Activated CD8-positive, alpha-beta memory T cell treated with anti-CD3 and anti-CD28 coated beads for 1 hour (primary cell): ENCODE data around the gene HNRNPM.

Experiments used
- DNase-seq, 2 donors: peaks; one replicate each; pipeline ENCODE4 v3.0.0-alpha.2; 2020; ENCODE audit warnings: low read depth in 1 of 2; ENCODE audit errors: extremely low read depth in 1 of 2

HNRNPM gene

GRCh38 chr19:8458380-8458779, 13.6 kb downstream of the HNRNPM start:
- no peak for DNase-seq

- DNase-seq, result no peak
Observed at GRCh38 chr19:8459095-8459494, 14.3 kb downstream of the HNRNPM start.

GRCh38 chr19:8459520-8460270, 14.9 kb downstream of the HNRNPM start:
- DNase-seq, result no peak

GRCh38 chr19:8460516-8461298, 15.9 kb downstream of the HNRNPM start:
- no peak for DNase-seq

GRCh38 chr19:8461376-8461775, 16.6 kb downstream of the HNRNPM start:
- no peak for DNase-seq

GRCh38 chr19:8461891-8462290, 17.1 kb downstream of the HNRNPM start:
- DNase-seq, result no peak

- no peak for DNase-seq
Observed at GRCh38 chr19:8462571-8462970, 17.8 kb downstream of the HNRNPM start.

- no peak for DNase-seq
Observed at GRCh38 chr19:8463365-8463764, 18.6 kb downstream of the HNRNPM start.

GRCh38 chr19:8466018-8466417, 21.2 kb downstream of the HNRNPM start:
- DNase-seq, result no peak

GRCh38 chr19:8468124-8468523, 23.3 kb downstream of the HNRNPM start:
- no peak for DNase-seq

- DNase-seq, result no peak
Observed at GRCh38 chr19:8468761-8469373, 24.1 kb downstream of the HNRNPM start.

- DNase-seq, result no peak
Observed at GRCh38 chr19:8469613-8470368, 25.0 kb downstream of the HNRNPM start.

GRCh38 chr19:8473648-8474476, 29.1 kb downstream of the HNRNPM start:
- DNase-seq, result no peak

GRCh38 chr19:8475005-8475404, 30.2 kb downstream of the HNRNPM start:
- DNase-seq, result no peak

- DNase-seq, result no peak
Observed at GRCh38 chr19:8476524-8476923, 31.7 kb downstream of the HNRNPM start.

- no peak for DNase-seq
Observed at GRCh38 chr19:8477889-8478288, 33.1 kb downstream of the HNRNPM start.

- DNase-seq, result no peak
Observed at GRCh38 chr19:8478598-8478997, 33.8 kb downstream of the HNRNPM start.

- no peak for DNase-seq
Observed at GRCh38 chr19:8481201-8481600, 36.4 kb downstream of the HNRNPM start.

GRCh38 chr19:8481616-8482015, 36.8 kb downstream of the HNRNPM start:
- DNase-seq, result no peak

GRCh38 chr19:8482696-8483095, 37.9 kb downstream of the HNRNPM start:
- DNase-seq, result no peak
